SK-N-SH treated with all-trans-retinoic acid at 6 μM for 48 hours (cell line): ENCODE data around the gene NPC1.

Experiments used
- ATAC-seq: fragments of 200-7000 bp; cut with Tn5 transposase; 3 replicates; pipeline ENCODE4 v1.9.1; 2020; ENCODE audit warnings: mild to moderate bottlenecking, moderate library complexity
- ARNTL ChIP-seq: fragments of 450-650 bp; formaldehyde crosslinking; IDR thresholded peaks from 2 replicates; pipeline ENCODE4 v1.5.0; 2020; ENCODE audit warnings: low read depth, mild to moderate bottlenecking, moderate library complexity, borderline replicate concordance
- CSDC2 ChIP-seq: fragments of 250-450 bp; sonication (Bioruptor Pico); IDR thresholded peaks from 2 replicates; pipeline ENCODE4 v1.5.0; 2020; ENCODE audit warnings: mild to moderate bottlenecking, moderate library complexity
- ESRRG ChIP-seq: fragments of 250-450 bp; sonication (Bioruptor Pico); IDR thresholded peaks from 2 replicates; pipeline ENCODE4 v1.6.1; 2021; ENCODE audit warnings: mild to moderate bottlenecking
- GLIS3 ChIP-seq: fragments of 250-450 bp; sonication (Bioruptor Pico); IDR thresholded peaks from 2 replicates; pipeline ENCODE4 v1.5.0; 2020; ENCODE audit warnings: mild to moderate bottlenecking, moderate library complexity
- ISL1 ChIP-seq: fragments of 250-450 bp; sonication (Bioruptor Pico); IDR thresholded peaks from 2 replicates; pipeline ENCODE4 v2.1.2; 2022; ENCODE audit warnings: mild to moderate bottlenecking, moderate library complexity
- OSR1 ChIP-seq: fragments of 250-450 bp; sonication (Bioruptor Pico); IDR thresholded peaks from 2 replicates; pipeline ENCODE4 v1.8.0; 2022; ENCODE audit warnings: moderate library complexity, mild to moderate bottlenecking, inconsistent platforms
- POU6F1 ChIP-seq: fragments of 250-450 bp; sonication (Bioruptor Pico); IDR thresholded peaks from 2 replicates; pipeline ENCODE4 v1.8.0; 2021; ENCODE audit warnings: low read depth, mild to moderate bottlenecking, moderate library complexity, borderline replicate concordance
- PPARA ChIP-seq: fragments of 250-450 bp; sonication (Bioruptor Pico); IDR thresholded peaks from 2 replicates; pipeline ENCODE4 v1.5.0; 2020; ENCODE audit warnings: mild to moderate bottlenecking, borderline replicate concordance
- RARB ChIP-seq: fragments of 250-450 bp; sonication (Bioruptor Pico); IDR thresholded peaks from 2 replicates; pipeline ENCODE4 v1.8.0; 2021; ENCODE audit warnings: mild to moderate bottlenecking, moderate library complexity
- SNAI2 ChIP-seq: fragments of 250-450 bp; sonication (Bioruptor Pico); IDR thresholded peaks from 2 replicates; pipeline ENCODE4 v1.5.0; 2020; ENCODE audit warnings: mild to moderate bottlenecking, moderate library complexity
- TCF4 ChIP-seq: fragments of 250-450 bp; sonication (Bioruptor Pico); IDR thresholded peaks from 2 replicates; pipeline ENCODE4 v1.8.0; 2021; ENCODE audit warnings: mild to moderate bottlenecking, moderate library complexity, borderline replicate concordance
- TOX ChIP-seq: fragments of 250-450 bp; sonication (Bioruptor Pico); IDR thresholded peaks from 2 replicates; pipeline ENCODE4 v1.8.0; 2021; ENCODE audit warnings: mild to moderate bottlenecking, moderate library complexity, borderline replicate concordance
- ZFP3 ChIP-seq: fragments of 250-450 bp; sonication (Bioruptor Pico); IDR thresholded peaks from 2 replicates; pipeline ENCODE4 v1.5.0; 2020; ENCODE audit warnings: mild to moderate bottlenecking, moderate library complexity
- ZFP30 ChIP-seq: fragments of 450-650 bp; formaldehyde crosslinking; IDR thresholded peaks from 2 replicates; pipeline ENCODE4 v1.5.0; 2022; ENCODE audit warnings: mild to moderate bottlenecking, moderate library complexity
- ZNF565 ChIP-seq: fragments of 450-650 bp; formaldehyde crosslinking; conservative IDR thresholded peaks from 2 replicates; pipeline ENCODE4 v1.5.0; 2020; ENCODE audit warnings: low read depth, mild to moderate bottlenecking, moderate library complexity
- ZNF70 ChIP-seq: fragments of 450-650 bp; formaldehyde crosslinking; IDR thresholded peaks from 2 replicates; pipeline ENCODE4 v1.5.0; 2020; ENCODE audit warnings: mild to moderate bottlenecking, moderate library complexity
- ZNF8 ChIP-seq: fragments of 450-650 bp; formaldehyde crosslinking; IDR thresholded peaks from 2 replicates; pipeline ENCODE4 v1.5.0; 2020; ENCODE audit warnings: mild to moderate bottlenecking, moderate library complexity
- TF ChIP-seq, protein P1 (sequence below): fragments of 250-450 bp; sonication (Bioruptor Pico); IDR thresholded peaks from 2 replicates; pipeline ENCODE4 v1.5.1; 2021; ENCODE audit warnings: mild to moderate bottlenecking, moderate library complexity
- TF ChIP-seq, protein P2 (sequence below): fragments of 250-450 bp; sonication (Bioruptor Pico); IDR thresholded peaks from 2 replicates; pipeline ENCODE4 v1.8.0; 2020; ENCODE audit warnings: mild to moderate bottlenecking, moderate library complexity, borderline replicate concordance
- TF ChIP-seq, protein P3 (sequence below): fragments of 250-450 bp; sonication (Bioruptor Pico); IDR thresholded peaks from 2 replicates; pipeline ENCODE4 v1.5.1; 2020; ENCODE audit warnings: low read depth, mild to moderate bottlenecking, moderate library complexity

Gene NPC1

DNA sequence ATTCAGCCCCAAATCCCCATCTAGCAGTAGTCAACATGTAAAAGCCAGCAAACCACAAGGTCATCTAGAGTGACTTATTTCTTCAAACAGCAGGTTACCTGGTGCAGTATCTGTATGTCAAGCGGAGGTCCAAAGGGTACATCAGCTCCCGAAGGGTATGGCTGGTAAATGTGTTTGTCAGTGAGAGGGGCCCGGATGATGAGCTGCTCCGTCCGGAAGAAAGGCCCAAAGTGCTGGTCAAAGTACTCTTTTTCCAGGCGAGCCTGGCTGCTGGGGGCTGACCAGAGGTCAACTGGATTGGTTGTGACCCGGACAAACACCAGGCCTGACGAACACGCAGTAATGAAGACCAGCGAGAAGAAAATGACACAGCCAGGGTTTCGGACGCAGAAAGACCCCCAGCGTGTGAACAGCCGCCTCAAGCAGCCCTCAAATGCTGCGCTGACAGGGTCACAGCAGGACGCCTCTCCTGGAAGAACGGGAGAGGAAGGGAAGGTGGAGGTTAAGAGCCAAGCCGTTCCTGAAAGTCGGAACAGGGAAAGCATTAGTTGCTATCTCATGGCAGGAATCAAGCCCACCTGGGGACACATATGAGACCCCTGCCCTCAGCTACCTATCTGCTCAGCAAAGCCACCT, 30.0 kb downstream of the NPC1 start:
- TF ChIP-seq ARNTL = no peak
- no peak for TF ChIP-seq CSDC2
- no peak for TF ChIP-seq TCF4 (CRISPR knock-in tag)
- no peak for TF ChIP-seq SNAI2
- TF ChIP-seq ZFP3 (CRISPR knock-in tag) = no peak
- TF ChIP-seq, protein P1, sequence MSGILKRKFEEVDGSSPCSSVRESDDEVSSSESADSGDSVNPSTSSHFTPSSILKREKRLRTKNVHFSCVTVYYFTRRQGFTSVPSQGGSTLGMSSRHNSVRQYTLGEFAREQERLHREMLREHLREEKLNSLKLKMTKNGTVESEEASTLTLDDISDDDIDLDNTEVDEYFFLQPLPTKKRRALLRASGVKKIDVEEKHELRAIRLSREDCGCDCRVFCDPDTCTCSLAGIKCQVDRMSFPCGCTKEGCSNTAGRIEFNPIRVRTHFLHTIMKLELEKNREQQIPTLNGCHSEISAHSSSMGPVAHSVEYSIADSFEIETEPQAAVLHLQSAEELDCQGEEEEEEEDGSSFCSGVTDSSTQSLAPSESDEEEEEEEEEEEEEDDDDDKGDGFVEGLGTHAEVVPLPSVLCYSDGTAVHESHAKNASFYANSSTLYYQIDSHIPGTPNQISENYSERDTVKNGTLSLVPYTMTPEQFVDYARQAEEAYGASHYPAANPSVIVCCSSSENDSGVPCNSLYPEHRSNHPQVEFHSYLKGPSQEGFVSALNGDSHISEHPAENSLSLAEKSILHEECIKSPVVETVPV (CRISPR knock-in tag) = no peak
- ATAC-seq = no peak

DNA sequence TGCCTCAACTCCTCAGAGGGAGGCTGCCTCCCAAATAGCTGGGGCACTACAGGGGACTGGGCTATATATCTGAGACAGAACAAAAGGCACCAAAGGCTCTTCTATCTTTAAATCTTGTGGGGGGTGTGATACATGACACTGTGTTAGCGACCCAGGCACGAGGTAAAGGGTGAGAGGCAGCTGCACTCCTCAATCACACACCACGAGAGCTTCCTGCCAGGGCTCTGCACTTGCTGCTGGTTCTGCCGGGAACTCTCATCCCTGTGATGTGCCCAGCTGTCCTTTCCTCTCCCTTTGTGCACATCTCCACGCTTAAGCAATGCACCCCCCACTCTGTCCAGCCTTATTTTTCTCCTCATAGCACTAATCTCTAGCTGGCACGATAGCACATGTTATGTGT, 32.4 kb downstream of the NPC1 start:
- no peak for ATAC-seq
- no peak for TF ChIP-seq ZFP30 (CRISPR knock-in tag)
- no peak for TF ChIP-seq POU6F1 (CRISPR knock-in tag)

DNA sequence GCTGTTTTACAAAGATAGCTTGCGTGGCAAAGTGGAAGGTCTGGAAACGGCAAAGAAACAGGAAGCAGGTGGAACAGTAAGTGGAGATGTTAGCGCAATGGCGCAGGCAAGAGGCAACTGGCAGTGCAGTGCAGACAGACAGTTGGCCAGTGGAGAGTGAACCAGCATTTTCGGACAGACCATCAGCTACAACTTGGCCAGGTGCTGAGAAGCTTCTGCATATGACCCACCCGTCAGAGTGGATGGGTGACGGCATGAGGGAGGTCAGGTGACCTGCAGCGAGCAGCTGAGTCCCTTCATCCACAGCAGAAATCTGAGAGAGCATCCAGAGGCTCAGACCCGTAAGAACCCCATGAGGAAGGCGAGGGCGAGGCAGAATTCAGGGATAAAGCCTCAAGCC, 33.8 kb downstream of the NPC1 start:
- ATAC-seq = no peak
- no peak for TF ChIP-seq POU6F1 (CRISPR knock-in tag)
- TF ChIP-seq CSDC2 = no peak
- no peak for TF ChIP-seq TCF4 (CRISPR knock-in tag)
- no peak for TF ChIP-seq ZFP3 (CRISPR knock-in tag)
- TF ChIP-seq ESRRG = no peak
- no peak for TF ChIP-seq ZNF70
- no peak for TF ChIP-seq ZNF565
- TF ChIP-seq OSR1 (CRISPR knock-in tag) = no peak
- TF ChIP-seq TOX (CRISPR knock-in tag) = no peak
- no peak for TF ChIP-seq ZNF8 (CRISPR knock-in tag)
- TF ChIP-seq ARNTL = no peak
- no peak for TF ChIP-seq PPARA (CRISPR knock-in tag)
- TF ChIP-seq, protein P1 (CRISPR knock-in tag) = no peak
- no peak for TF ChIP-seq RARB (CRISPR knock-in tag)
- TF ChIP-seq, protein P2, sequence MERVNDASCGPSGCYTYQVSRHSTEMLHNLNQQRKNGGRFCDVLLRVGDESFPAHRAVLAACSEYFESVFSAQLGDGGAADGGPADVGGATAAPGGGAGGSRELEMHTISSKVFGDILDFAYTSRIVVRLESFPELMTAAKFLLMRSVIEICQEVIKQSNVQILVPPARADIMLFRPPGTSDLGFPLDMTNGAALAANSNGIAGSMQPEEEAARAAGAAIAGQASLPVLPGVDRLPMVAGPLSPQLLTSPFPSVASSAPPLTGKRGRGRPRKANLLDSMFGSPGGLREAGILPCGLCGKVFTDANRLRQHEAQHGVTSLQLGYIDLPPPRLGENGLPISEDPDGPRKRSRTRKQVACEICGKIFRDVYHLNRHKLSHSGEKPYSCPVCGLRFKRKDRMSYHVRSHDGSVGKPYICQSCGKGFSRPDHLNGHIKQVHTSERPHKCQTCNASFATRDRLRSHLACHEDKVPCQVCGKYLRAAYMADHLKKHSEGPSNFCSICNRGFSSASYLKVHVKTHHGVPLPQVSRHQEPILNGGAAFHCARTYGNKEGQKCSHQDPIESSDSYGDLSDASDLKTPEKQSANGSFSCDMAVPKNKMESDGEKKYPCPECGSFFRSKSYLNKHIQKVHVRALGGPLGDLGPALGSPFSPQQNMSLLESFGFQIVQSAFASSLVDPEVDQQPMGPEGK (CRISPR knock-in tag) = no peak
- TF ChIP-seq GLIS3 (CRISPR knock-in tag) = no peak
- TF ChIP-seq, protein P3, sequence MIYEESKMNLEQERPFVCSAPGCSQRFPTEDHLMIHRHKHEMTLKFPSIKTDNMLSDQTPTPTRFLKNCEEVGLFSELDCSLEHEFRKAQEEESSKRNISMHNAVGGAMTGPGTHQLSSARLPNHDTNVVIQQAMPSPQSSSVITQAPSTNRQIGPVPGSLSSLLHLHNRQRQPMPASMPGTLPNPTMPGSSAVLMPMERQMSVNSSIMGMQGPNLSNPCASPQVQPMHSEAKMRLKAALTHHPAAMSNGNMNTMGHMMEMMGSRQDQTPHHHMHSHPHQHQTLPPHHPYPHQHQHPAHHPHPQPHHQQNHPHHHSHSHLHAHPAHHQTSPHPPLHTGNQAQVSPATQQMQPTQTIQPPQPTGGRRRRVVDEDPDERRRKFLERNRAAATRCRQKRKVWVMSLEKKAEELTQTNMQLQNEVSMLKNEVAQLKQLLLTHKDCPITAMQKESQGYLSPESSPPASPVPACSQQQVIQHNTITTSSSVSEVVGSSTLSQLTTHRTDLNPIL (CRISPR knock-in tag) = no peak

DNA sequence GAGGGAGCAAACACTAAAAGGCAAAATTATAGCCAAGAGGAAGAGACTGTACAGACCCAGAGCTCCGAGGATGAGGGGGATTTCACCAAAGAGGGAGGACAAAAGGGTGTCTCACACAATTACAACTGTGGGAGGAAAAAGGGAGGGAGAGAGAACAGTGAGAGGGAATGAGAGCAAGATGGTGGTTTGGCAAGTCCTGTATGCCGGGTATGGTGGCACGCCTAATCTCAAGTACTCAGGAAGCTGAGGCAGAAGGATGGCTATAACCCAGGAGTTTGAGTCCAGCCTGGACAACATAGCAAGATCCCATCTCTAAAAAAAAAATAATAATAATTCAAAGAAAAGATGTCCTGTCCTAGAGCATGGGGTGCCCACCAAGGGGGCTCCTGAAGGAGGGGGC, 34.3 kb downstream of the NPC1 start:
- ATAC-seq = no peak
- TF ChIP-seq ISL1 (CRISPR knock-in tag) (no peak), TOX (CRISPR knock-in tag) (no peak), PPARA (CRISPR knock-in tag) (no peak), SNAI2 (no peak)
- TF ChIP-seq, protein P1 (CRISPR knock-in tag) = no peak
- TF ChIP-seq, protein P3 (CRISPR knock-in tag) = no peak
